DND-41 (cell line): ENCODE measurements around the gene CD300LD.

Source experiments
- ATAC-seq: fragments of 200-7000 bp; cut with Tn5 transposase; 3 replicates; pipeline ENCODE4 v1.9.1; 2021; ENCODE audit warnings: low read depth; ENCODE audit not compliant: insufficient read depth
- DNase-seq: peaks from one replicate; pipeline ENCODE4 v3.0.0-alpha.2; 2020
- H2AFZ ChIP-seq: 2 replicates; pipeline ENCODE4 v1.6.0; 2012; ENCODE audit warnings: low read depth, low read length
- H3K27ac ChIP-seq: 2 replicates; pipeline ENCODE4 v1.5.1; 2012; ENCODE audit warnings: low read length, inconsistent platforms
- H3K27me3 ChIP-seq: fragments of 200-600 bp; sonication (generic); 2 replicates; pipeline ENCODE4 v1.6.0; 2012; ENCODE audit warnings: low read length, mild to moderate bottlenecking, inconsistent platforms; ENCODE audit not compliant: insufficient read depth, poor library complexity
- H3K36me3 ChIP-seq: 2 replicates; pipeline ENCODE4 v1.5.1; 2012; ENCODE audit warnings: low read length, inconsistent platforms; ENCODE audit not compliant: insufficient read depth
- H3K4me1 ChIP-seq: 2 replicates; pipeline ENCODE4 v1.5.1; 2012; ENCODE audit warnings: mild to moderate bottlenecking, low read length; ENCODE audit not compliant: insufficient read depth
- H3K4me2 ChIP-seq: 2 replicates; pipeline ENCODE4 v1.6.0; 2012; ENCODE audit warnings: mild to moderate bottlenecking, moderate library complexity, low read length, inconsistent platforms; ENCODE audit not compliant: insufficient read depth
- H3K4me3 ChIP-seq, 2 experiments: fragments of 200-600 bp in 1 of 2; shearing (Covaris generic) in 1 of 2; 2 replicates each; pipeline ENCODE4 v1.5.1; 2012 to 2016; ENCODE audit warnings: inconsistent platforms in 2 of 2, low read length in 2 of 2, mild to moderate bottlenecking in 2 of 2, low read depth in 1 of 2, moderate library complexity in 1 of 2
- H3K79me2 ChIP-seq: 2 replicates; pipeline ENCODE4 v1.6.0; 2012; ENCODE audit warnings: low read length, inconsistent platforms; ENCODE audit not compliant: insufficient read depth
- H3K9ac ChIP-seq: 2 replicates; pipeline ENCODE4 v1.6.0; 2012; ENCODE audit warnings: low read depth, mild to moderate bottlenecking, inconsistent platforms, low read length, moderate library complexity
- H3K9me3 ChIP-seq: 2 replicates; pipeline ENCODE4 v1.5.1; 2012; ENCODE audit warnings: low read length, moderate library complexity, mild to moderate bottlenecking, inconsistent platforms; ENCODE audit not compliant: insufficient read depth, severe bottlenecking
- H4K20me1 ChIP-seq: 2 replicates; pipeline ENCODE4 v1.6.0; 2012; ENCODE audit warnings: low read length; ENCODE audit not compliant: insufficient read depth
- CTCF ChIP-seq: IDR thresholded peaks from 2 replicates; pipeline ENCODE4 v1.5.1; 2012; ENCODE audit warnings: borderline replicate concordance, low read length, moderate library complexity, mild to moderate bottlenecking; ENCODE audit not compliant: poor library complexity, severe bottlenecking; ENCODE audit errors: extremely low read depth
- EZH2 ChIP-seq: IDR thresholded peaks from 3 replicates; pipeline ENCODE4 v1.6.1; 2012; ENCODE audit warnings: borderline replicate concordance, low read depth, mild to moderate bottlenecking, moderate library complexity, low read length, inconsistent platforms; ENCODE audit not compliant: severe bottlenecking

CD300LD gene

GRCh38 chr17:74585711-74586110 lies 6.4 kb downstream of the CD300LD start:
- TF ChIP-seq CTCF (no peak), EZH2 (no peak)
- no peaks in the 10 kb centered on the region for H3K4me1 ChIP-seq
- H3K9me3 ChIP-seq = no peaks in the 10 kb centered on the region
- H3K79me2 ChIP-seq = no peaks in the 10 kb centered on the region
- H3K27me3 ChIP-seq = no peaks in the 10 kb centered on the region
- no peak overlapping the region for H3K4me3 ChIP-seq
- H3K27ac ChIP-seq = no peak overlapping the region
- no peak overlapping the region for H3K4me2 ChIP-seq
- no peak for DNase-seq
- H4K20me1 ChIP-seq = no peaks in the 10 kb centered on the region
- no peak overlapping the region for H2AFZ ChIP-seq
- H3K36me3 ChIP-seq = no peaks in the 10 kb centered on the region
- ATAC-seq = no peak
- no peak overlapping the region for H3K9ac ChIP-seq

GRCh38 chr17:74584292-74585060 lies 7.6 kb downstream of the CD300LD start:
- TF ChIP-seq CTCF = no peak
- no peak for TF ChIP-seq EZH2
- H3K4me3 ChIP-seq = no peak overlapping the region
- H3K4me2 ChIP-seq = no peak overlapping the region
- DNase-seq (no peak), ATAC-seq (no peak)
- no peak overlapping the region for H3K27ac ChIP-seq
- H3K79me2 ChIP-seq = no peaks in the 10 kb centered on the region
- no peaks in the 10 kb centered on the region for H3K36me3 ChIP-seq
- no peak overlapping the region for H3K9ac ChIP-seq
- H3K9me3 ChIP-seq = no peaks in the 10 kb centered on the region
- no peaks in the 10 kb centered on the region for H4K20me1 ChIP-seq
- H3K27me3 ChIP-seq = no peaks in the 10 kb centered on the region
- H3K4me1 ChIP-seq = peaks cover 8% of the 10 kb centered on the region
- no peak overlapping the region for H2AFZ ChIP-seq

GRCh38 chr17:74582633-74583032 lies 9.4 kb downstream of the CD300LD start:
- ATAC-seq = no peak
- TF ChIP-seq EZH2 = no peak
- TF ChIP-seq CTCF = no peak
- no peak for DNase-seq
- H3K9me3 ChIP-seq = no peaks in the 10 kb centered on the region
- H2AFZ ChIP-seq = no peak overlapping the region
- peaks cover 8% of the 10 kb centered on the region for H3K4me1 ChIP-seq
- no peaks in the 10 kb centered on the region for H3K36me3 ChIP-seq
- no peaks in the 10 kb centered on the region for H3K79me2 ChIP-seq
- H3K27me3 ChIP-seq = no peaks in the 10 kb centered on the region
- no peaks in the 10 kb centered on the region for H4K20me1 ChIP-seq
- no peak overlapping the region for H3K27ac ChIP-seq
- no peak overlapping the region for H3K4me2 ChIP-seq
- H3K9ac ChIP-seq = no peak overlapping the region
- no peak overlapping the region for H3K4me3 ChIP-seq
